Skeletal muscle tissue (tissue), 4 donors: ENCODE measurements around the gene PRIM1. TPM values are rescaled to one million over a fixed set of nuclear protein-coding genes. Genes with fewer than 3 reads are reported as not detected.
"Not testable (repeated sequence)": the region's sequence is repeated elsewhere in the genome, so short reads cannot be mapped to it uniquely, and the experiment has no call there.

Experiments
- H3K27ac ChIP-seq: one replicate; pipeline ENCODE4 v1.7.0; 2013; ENCODE audit warnings: mild to moderate bottlenecking, low read depth, low read length, inconsistent platforms
- H3K27me3 ChIP-seq, 3 donors: one replicate each; pipeline ENCODE4 v1.7.0; 2013; ENCODE audit warnings: low read length in 3 of 3; ENCODE audit not compliant: control insufficient read depth in 3 of 3, insufficient read depth in 3 of 3
- H3K36me3 ChIP-seq, 3 donors: one replicate each; pipeline ENCODE4 v1.7.0; 2013; ENCODE audit warnings: low read length in 3 of 3; ENCODE audit not compliant: control insufficient read depth in 3 of 3, insufficient read depth in 3 of 3
- H3K4me1 ChIP-seq, 3 donors: one replicate each; pipeline ENCODE4 v1.7.0; 2013; ENCODE audit warnings: low read length in 3 of 3, mild to moderate bottlenecking in 3 of 3; ENCODE audit not compliant: control insufficient read depth in 3 of 3, insufficient read depth in 3 of 3
- H3K4me3 ChIP-seq, 3 donors: one replicate each; pipeline ENCODE4 v1.7.0; 2013; ENCODE audit warnings: low read length in 3 of 3
- H3K9ac ChIP-seq, 3 donors: one replicate each; pipeline ENCODE4 v1.7.0; 2013; ENCODE audit warnings: low read length in 3 of 3, mild to moderate bottlenecking in 3 of 3, moderate library complexity in 2 of 3, low read depth in 1 of 3
- H3K9me3 ChIP-seq, 3 donors: one replicate each; pipeline ENCODE4 v1.7.0; 2013; ENCODE audit warnings: low read length in 3 of 3; ENCODE audit not compliant: control insufficient read depth in 3 of 3
- total RNA-seq: library from RNA; depleted of rRNA; stranded (reverse); fragments of >200 nt; gene quantifications from one replicate; pipeline ENCODE4 v1.2.3, GENCODE V29; 2014
- donor health status: Osteomylitis.

PRIM1 gene
- total RNA-seq, 1 donor from 2014 or later: 14.6 TPM

DNA sequence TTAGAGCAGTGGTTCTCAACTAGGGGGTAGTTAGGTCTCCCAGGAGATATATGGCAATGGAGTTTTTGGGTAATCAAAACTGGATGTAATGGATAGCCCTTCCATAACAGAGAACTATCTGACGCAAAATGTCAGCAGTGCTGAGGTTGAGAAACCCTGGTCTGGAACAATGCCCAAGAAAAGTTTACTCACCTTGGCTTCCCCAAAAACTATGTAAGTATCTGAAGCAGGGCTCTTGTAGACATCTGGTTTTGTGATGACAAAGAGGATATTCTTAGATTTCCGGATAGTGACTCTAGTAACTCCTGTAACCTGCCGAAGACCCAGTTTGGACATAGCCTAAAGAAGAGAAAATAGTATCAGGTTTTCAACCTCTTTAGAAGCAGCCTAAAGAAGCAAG, 38.8 kb downstream of the PRIM1 start:
- peaks cover 26 to 38% (median 34%) of the 10 kb centered on the region in 3 donors for H3K36me3 ChIP-seq
- no peak overlapping the region for H3K27ac ChIP-seq

DNA sequence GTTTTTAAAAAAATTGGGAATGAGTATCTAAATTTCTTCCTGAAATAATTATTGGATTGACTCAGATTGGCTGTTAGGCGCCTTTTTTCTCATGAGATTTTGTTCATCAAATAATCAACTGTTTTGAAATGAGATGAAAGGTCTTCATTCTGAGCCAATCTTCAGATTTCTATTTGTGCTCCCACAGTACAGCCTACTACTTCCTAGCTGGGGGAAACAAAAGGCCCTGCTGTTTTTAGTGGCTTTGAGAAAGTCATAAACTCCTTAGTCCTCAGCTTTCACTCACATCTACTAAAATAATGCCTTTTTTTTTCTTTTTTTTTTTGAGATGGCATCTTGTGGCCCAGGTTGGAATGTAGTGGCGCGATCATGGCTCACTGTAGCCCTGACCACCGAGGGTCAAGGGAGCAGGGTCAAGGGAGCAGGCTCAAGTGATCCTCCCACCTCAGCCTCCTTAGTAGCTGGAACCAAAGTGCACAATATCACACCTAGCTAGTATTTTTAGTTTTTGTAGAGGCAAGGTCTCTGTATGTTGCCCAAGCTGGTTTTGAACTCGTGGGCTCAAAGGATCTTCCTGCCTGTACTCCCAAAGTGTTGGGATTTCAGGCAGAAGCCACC, 42.3 kb downstream of the PRIM1 start:
- H3K9me3 ChIP-seq: no peaks in the 10 kb centered on the region
- H3K36me3 ChIP-seq: peaks cover 22 to 31% (median 24%) of the 10 kb centered on the region in 3 donors
- peaks cover 3 to 8% (median 4%) of the 10 kb centered on the region in 3 donors for H3K4me1 ChIP-seq
- H3K9ac ChIP-seq: no peak overlapping the region
- H3K27ac ChIP-seq: no peak overlapping the region
- no peaks in the 10 kb centered on the region for H3K27me3 ChIP-seq
- no peak overlapping the region for H3K4me3 ChIP-seq

More for the DNA sequence above, 38.8 kb downstream of the PRIM1 start:
- Histone ChIP-seq H3K4me1 (peaks cover 12 to 29% (median 20%) of the 10 kb centered on the region in 3 donors), H3K9me3 (no peaks in the 10 kb centered on the region), H3K27me3 (no peaks in the 10 kb centered on the region), H3K4me3 (no peak overlapping the region), H3K9ac (no peak overlapping the region)

DNA sequence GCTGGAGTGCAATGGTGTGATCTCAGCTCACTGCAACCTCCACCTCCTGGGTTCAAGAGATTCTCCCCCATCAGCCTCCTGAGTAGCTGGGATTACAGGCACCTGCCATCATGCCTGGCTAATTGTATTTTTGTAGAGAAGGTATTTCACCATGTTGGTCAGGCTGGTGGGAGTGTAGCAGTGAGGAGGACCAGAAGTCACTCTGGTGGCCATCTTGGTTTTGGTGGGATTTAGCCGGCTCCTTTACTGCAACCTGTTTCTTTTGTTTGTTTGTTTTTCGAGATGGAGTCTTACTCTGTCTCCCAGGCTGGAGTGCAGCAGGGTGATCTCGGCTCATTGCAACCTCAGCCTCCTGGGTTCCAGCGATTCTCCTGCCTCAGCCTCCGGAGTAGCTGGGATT, 47.6 kb downstream of the PRIM1 start:
- H3K4me1 ChIP-seq, H3K27ac ChIP-seq, H3K27me3 ChIP-seq, H3K9me3 ChIP-seq, H3K36me3 ChIP-seq, H3K9ac ChIP-seq, H3K4me3 ChIP-seq: not testable (repeated sequence)

DNA sequence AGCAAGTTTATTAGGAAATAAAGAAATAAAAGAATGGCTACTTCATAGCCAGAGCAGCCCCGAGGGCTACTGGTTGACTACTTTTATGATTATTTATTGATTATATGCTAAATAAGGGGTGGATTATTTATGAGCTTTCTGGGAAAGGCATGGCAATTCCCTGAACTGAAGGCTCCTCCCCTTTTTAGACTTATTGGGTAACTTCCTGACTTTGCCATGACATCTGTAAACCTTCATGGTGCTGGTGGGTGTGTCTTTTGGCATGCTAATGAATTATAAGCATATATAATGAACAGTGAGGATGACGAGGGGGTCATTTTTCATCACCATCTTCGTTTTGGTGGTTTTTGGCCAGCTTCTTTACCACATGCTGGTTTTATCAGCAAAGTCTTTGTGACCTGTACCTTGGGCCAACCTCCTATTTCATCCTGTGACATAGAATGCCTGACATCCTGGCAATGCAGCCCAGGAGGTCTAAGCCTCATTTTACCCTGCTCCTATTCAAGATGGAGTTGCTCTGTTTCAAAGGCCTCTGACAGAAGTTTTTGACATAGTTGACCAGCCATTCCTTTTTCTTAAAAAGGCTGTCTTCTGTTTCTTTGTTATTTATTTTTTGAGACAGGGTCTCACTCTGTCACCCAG, 53.0 kb downstream of the PRIM1 start:
- Histone ChIP-seq H3K36me3 (no peaks in the 10 kb centered on the region), H3K4me1 (peaks cover 5 to 13% (median 12%) of the 10 kb centered on the region in 3 donors), H3K9ac (no peak overlapping the region), H3K27me3 (no peaks in the 10 kb centered on the region), H3K4me3 (no peak overlapping the region), H3K27ac (no peak overlapping the region), H3K9me3 (no peaks in the 10 kb centered on the region)

DNA sequence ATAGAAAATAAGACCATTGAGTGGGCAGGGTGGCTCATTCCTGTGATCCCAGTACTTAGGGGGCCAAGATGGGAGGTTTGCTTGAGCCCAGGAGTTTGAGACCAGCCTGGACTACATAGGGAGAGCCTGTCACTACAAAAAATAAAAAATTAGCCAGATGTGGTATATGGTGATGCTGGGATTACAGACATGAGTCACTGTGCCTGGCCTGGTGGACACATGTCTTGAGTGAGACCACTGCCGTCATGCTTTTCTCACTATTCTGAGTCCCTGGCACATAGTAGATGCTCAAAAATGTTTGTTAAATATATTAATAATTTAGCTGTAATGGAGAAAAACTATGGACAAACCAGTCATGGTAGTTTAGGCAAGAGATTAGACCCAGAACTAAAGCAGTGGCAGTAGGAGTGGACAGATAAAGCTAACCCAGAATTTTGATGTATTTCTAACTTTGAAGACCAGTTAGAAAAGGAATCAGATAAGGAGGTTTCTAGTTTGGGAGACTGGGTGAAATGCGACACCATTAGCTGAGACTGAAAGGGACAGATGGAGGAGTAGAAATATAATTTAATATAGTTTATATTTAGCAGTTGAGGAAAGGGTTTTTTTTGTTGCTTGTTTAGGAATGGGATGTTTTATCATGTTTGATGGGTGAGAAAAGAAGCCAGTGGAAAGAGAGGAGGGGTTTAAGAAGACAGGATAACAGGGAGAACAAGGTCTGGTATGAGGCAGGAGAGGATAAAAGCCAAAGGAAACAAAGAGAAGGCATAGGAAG, 56.6 kb downstream of the PRIM1 start:
- Histone ChIP-seq H3K9me3 (no peaks in the 10 kb centered on the region), H3K27ac (peak overlapping the region; percentile 16), H3K4me3 (peak overlapping the region in 2 of 3 donors; percentile 0 to 35), H3K36me3 (no peaks in the 10 kb centered on the region), H3K9ac (peak overlapping the region in 1 of 3 donors; percentile 45), H3K4me1 (peaks cover 5 to 13% (median 12%) of the 10 kb centered on the region in 3 donors), H3K27me3 (no peaks in the 10 kb centered on the region)

DNA sequence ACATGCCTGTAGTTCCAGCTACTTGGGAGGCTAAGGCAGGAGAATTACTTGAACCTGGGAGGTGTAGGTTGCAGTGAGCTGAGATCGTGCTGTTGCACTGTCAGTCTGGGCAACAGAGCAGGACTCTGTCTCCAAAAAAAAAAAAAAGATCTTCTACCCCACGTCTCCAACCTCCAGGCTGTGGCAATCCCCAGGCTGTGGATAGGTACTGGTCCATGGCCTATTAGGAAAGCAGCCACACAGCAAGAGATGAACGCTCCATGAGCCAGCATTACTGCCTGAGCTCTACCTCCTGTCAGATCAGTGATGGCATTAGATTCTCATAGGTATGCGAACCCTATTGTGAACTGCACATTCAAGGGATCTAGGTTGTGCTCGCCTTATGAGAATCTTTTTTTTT, 58.0 kb downstream of the PRIM1 start:
- H3K4me3 ChIP-seq: no peak overlapping the region
- peaks cover 5 to 15% (median 14%) of the 10 kb centered on the region in 3 donors for H3K4me1 ChIP-seq

DNA sequence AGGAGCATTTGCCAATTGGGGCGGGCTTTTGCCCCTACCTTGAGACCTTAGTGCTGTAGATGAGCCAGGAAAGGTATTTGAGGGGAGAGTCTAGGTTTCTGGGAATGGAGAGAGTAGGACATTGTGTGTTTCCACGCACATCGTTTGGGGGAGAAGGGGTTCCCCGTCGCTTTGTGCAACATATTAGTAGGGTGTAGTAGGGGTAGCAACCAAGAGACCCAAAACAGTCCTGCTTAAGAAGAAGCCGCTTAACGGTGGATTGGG, 63.3 kb downstream of the PRIM1 start:
- peak overlapping the region; percentile 76 to 90 (median 81) for H3K4me3 ChIP-seq
- no peaks in the 10 kb centered on the region for H3K9me3 ChIP-seq
- H3K9ac ChIP-seq: peak overlapping the region; percentile 93 to 95 (median 94)
- peak overlapping the region; percentile 99 for H3K27ac ChIP-seq
- H3K36me3 ChIP-seq: peaks cover 0 to 4% (median 0%) of the 10 kb centered on the region in 3 donors
- no peaks in the 10 kb centered on the region for H3K27me3 ChIP-seq
- H3K4me1 ChIP-seq: peaks cover 9 to 26% (median 25%) of the 10 kb centered on the region in 3 donors

More for the DNA sequence above, 58.0 kb downstream of the PRIM1 start:
- Histone ChIP-seq H3K27ac (no peak overlapping the region), H3K27me3 (no peaks in the 10 kb centered on the region), H3K9ac (no peak overlapping the region), H3K9me3 (no peaks in the 10 kb centered on the region), H3K36me3 (no peaks in the 10 kb centered on the region)

DNA sequence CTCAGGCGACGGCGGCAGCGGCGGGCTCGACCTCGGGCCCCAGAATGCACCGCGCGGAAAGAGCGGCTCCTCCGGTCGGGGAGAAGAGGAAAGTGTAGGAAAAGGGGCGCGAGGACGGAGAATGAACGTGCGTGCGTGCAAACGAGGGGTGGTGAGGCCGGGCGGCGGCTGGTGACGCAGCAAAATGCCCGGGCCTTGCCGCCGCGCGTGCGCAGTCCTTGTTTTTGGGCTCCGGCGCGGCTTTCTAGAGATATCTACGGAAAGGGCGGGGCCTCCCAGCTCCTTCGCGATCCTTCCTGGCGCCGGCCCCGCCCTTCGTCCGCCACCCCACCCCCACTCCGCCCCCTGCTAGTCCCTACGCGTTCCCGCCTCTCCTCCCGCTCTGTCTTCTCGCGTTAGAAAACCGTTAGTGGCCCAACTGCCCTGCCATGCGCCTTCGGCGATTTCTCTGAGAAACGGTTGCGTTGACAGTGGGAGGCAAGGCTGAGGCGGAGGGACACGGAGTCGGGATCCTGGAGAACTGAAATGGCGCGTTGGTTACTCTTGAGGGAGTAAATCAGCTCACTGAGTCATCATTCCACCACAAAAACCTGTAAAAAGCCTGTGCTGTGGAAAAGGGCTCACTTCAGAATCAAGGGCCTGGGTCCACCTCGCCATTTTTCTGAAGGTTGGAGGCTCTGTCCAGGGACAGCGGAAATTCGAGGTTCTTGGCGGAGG, 63.8 kb downstream of the PRIM1 start, which contains the start of gene PTGES3:
TSS of gene PTGES3 (minus strand) at position 156 of the 717 bp plus-strand sequence. CDS start 285 bp downstream, outside the sequence.
- Histone ChIP-seq H3K4me1 (peaks cover 9 to 27% (median 26%) of the 10 kb centered on the region in 3 donors), H3K36me3 (peaks cover 0 to 4% (median 0%) of the 10 kb centered on the region in 3 donors), H3K9ac (peak within 1 kb of the TSS; percentile 98 to 100 (median 99)), H3K27ac (peak within 1 kb of the TSS; percentile 99), H3K27me3 (no peaks in the 10 kb centered on the region), H3K4me3 (peak within 1 kb of the TSS; percentile 84 to 98 (median 97)), H3K9me3 (no peaks in the 10 kb centered on the region)

DNA sequence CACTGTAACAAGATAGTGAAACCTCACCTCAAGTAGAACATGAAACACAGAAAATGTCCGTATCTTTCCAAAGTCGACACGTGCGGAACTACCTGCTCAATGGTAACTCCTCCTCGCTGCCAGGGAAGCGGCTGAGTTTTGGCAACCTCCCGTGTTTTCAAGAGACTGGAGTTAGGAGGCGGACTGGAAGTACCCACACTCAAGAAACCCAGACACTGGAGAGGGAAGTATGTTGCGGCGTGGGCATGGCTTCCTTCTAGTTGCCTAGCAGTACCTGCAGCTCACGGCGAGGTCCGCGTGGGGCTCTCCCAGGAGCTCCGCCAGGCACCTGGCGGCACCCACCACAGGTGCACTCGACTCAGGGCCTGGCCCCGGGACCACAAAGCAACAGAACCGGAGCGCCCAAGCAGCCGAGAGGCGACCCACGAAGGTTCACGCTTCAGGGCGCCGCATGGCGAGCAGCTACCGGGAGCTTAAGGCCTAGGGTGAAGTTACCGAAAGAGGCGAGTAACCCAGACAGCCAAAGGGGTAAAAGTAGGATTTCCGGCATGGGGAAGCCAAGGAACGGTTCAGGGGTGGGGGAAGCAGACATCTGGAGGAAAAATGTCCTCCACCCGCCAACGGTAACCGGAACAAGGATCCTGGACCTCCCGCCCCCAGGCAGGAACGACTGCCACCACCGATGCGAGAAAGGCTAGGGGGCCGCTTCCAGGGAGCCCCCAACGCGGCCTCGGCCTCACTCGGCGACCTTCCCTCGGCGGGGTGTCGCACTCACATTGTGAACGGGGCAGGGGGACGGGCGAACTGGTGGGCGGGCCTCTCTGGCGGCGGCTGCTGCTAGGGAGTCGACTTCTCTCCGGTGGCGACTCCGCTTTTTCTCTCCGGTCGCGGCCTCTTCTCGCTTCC, 64.6 kb downstream of the PRIM1 start:
- Histone ChIP-seq H3K4me1 (peaks cover 9 to 32% (median 29%) of the 10 kb centered on the region in 3 donors), H3K36me3 (peaks cover 0 to 4% (median 0%) of the 10 kb centered on the region in 3 donors), H3K9me3 (no peaks in the 10 kb centered on the region), H3K4me3 (peak overlapping the region; percentile 84 to 98 (median 97)), H3K27ac (peak overlapping the region; percentile 99), H3K9ac (peak overlapping the region; percentile 98 to 100 (median 99)), H3K27me3 (no peaks in the 10 kb centered on the region)
